ENCODE results near the gene VAMP2.

The VAMP2 gene

GRCh38 chr17:8173056-8173870 lies 10.5 kb upstream of the VAMP2 start (continued):
- TF ChIP-seq IKZF3 (tag by site-specific recombination; IDR thresholded peaks at IDR 0.05) = peak; percentile 97
- peak; percentile 85 for TF ChIP-seq KLF8 (tag by site-specific recombination; IDR thresholded peaks at IDR 0.05)
- TF ChIP-seq FEZF1 (tag by site-specific recombination; IDR thresholded peaks at IDR 0.05) = peak; percentile 90
- TF ChIP-seq ZNF555 (tag by site-specific recombination; conservative IDR thresholded peaks at IDR 0.05) = no peak
- TF ChIP-seq REST (tag by site-specific recombination; IDR thresholded peaks at IDR 0.05) = peak; percentile 49; the same call in 1 of the 2 replicates
- TF ChIP-seq SP7 (tag by site-specific recombination; IDR thresholded peaks at IDR 0.05) = peak; percentile 93
- TF ChIP-seq ZNF513 (tag by site-specific recombination; IDR thresholded peaks at IDR 0.05) = peak; percentile 13; the same call in 1 of the 2 replicates
- TF ChIP-seq ZBTB17 (tag by site-specific recombination; IDR thresholded peaks at IDR 0.05) = peak; percentile 100
- TF ChIP-seq TCF7L2 (IDR thresholded peaks at IDR 0.05; ENCODE audit: borderline replicate concordance, low read depth, low read length) = peak; percentile 37; the same call in 1 of the 2 replicates
- no peak for TF ChIP-seq ZNF416 (tag by site-specific recombination; IDR thresholded peaks at IDR 0.05)
- peak; percentile 74 for TF ChIP-seq SP2 (tag by site-specific recombination; IDR thresholded peaks at IDR 0.05)
- TF ChIP-seq SCRT1 (tag by site-specific recombination; IDR thresholded peaks at IDR 0.05; ENCODE audit: borderline replicate concordance) = peak; percentile 98
- TF ChIP-seq ZBTB20 (tag by site-specific recombination; IDR thresholded peaks at IDR 0.05) = peak; percentile 93
- TF ChIP-seq ZNF335 (tag by site-specific recombination; conservative IDR thresholded peaks at IDR 0.05) = peak; percentile 61
- TF ChIP-seq ZNF248 (tag by site-specific recombination; IDR thresholded peaks at IDR 0.05) = no peak
- TF ChIP-seq ZBTB8A (tag by site-specific recombination; IDR thresholded peaks at IDR 0.05) = peak; percentile 66
- peak; percentile 86; the same call in 1 of the 2 replicates for TF ChIP-seq ZNF558 (tag by site-specific recombination; IDR thresholded peaks at IDR 0.05)
- no peak for TF ChIP-seq ZNF830 (tag by site-specific recombination; IDR thresholded peaks at IDR 0.05; ENCODE audit: low read depth)
- peak; percentile 100 for TF ChIP-seq ZNF366 (tag by site-specific recombination; conservative IDR thresholded peaks at IDR 0.05)
- TF ChIP-seq ZNF660 (tag by site-specific recombination; IDR thresholded peaks at IDR 0.05) = peak; percentile 83
- peak; percentile 84; the same call in 1 of the 2 replicates for TF ChIP-seq ZFP69B (tag by site-specific recombination; IDR thresholded peaks at IDR 0.05)
- peak; percentile 87 for TF ChIP-seq ZNF18 (tag by site-specific recombination; IDR thresholded peaks at IDR 0.05)
- no peak for TF ChIP-seq ZNF621 (tag by site-specific recombination; IDR thresholded peaks at IDR 0.05)
- no peak for TF ChIP-seq ZNF133 (tag by site-specific recombination; IDR thresholded peaks at IDR 0.05)
- peak; percentile 42; the same call in 1 of the 2 replicates for TF ChIP-seq PATZ1 (tag by site-specific recombination; IDR thresholded peaks at IDR 0.05)
- peak; percentile 56 for TF ChIP-seq ATF2 (tag by site-specific recombination; IDR thresholded peaks at IDR 0.05; ENCODE audit: low read depth)
- TF ChIP-seq ZNF629 (tag by site-specific recombination; IDR thresholded peaks at IDR 0.05) = peak; percentile 98
- no peak for TF ChIP-seq ZNF202 (tag by site-specific recombination; IDR thresholded peaks at IDR 0.05; ENCODE audit: borderline replicate concordance)
- TF ChIP-seq ZNF324 (tag by site-specific recombination; IDR thresholded peaks at IDR 0.05) = peak; percentile 93; the same call in 1 of the 2 replicates

All from HEK293 (cell line).